H9 (cell line): ENCODE measurements around the gene TBPL1. TPM values are rescaled to one million over a fixed set of nuclear protein-coding genes. Genes with fewer than 3 reads are reported as not detected.

Experiments
- DNase-seq: peaks from one replicate; pipeline ENCODE4 v3.0.0-alpha.2; 2017
- H2AFZ ChIP-seq: one replicate; pipeline ENCODE4 v1.6.1; 2013; ENCODE audit warnings: mild to moderate bottlenecking, low read length, control low read depth, moderate library complexity
- H2AK5ac ChIP-seq: 2 replicates; pipeline ENCODE4 v1.6.1; 2013; ENCODE audit warnings: low read length, control low read depth, mixed read lengths; ENCODE audit not compliant: insufficient read length
- H2BK120ac ChIP-seq: one replicate; pipeline ENCODE4 v1.6.1; 2013; ENCODE audit warnings: low read depth, mild to moderate bottlenecking, low read length, control low read depth, inconsistent platforms; ENCODE audit not compliant: poor library complexity, severe bottlenecking
- H2BK12ac ChIP-seq: 2 replicates; pipeline ENCODE4 v1.6.1; 2013; ENCODE audit warnings: low read length, control low read depth, mixed read lengths, low read depth; ENCODE audit not compliant: insufficient read length
- H2BK15ac ChIP-seq: 2 replicates; pipeline ENCODE4 v1.6.1; 2013; ENCODE audit warnings: low read depth, low read length, control low read depth
- H2BK20ac ChIP-seq: one replicate; pipeline ENCODE4 v1.6.1; 2013; ENCODE audit warnings: low read depth, mild to moderate bottlenecking, low read length, control low read depth, inconsistent platforms; ENCODE audit not compliant: poor library complexity, severe bottlenecking
- H2BK5ac ChIP-seq: 2 replicates; pipeline ENCODE4 v1.6.1; 2013; ENCODE audit warnings: low read length, control low read depth, mixed read lengths; ENCODE audit not compliant: insufficient read length
- H3K14ac ChIP-seq: 2 replicates; pipeline ENCODE4 v1.6.1; 2013; ENCODE audit warnings: low read length, control low read depth; ENCODE audit not compliant: insufficient read depth
- H3K18ac ChIP-seq: 2 replicates; pipeline ENCODE4 v1.6.1; 2013; ENCODE audit warnings: low read depth, mild to moderate bottlenecking, mixed read lengths, low read length, control low read depth; ENCODE audit not compliant: insufficient read length
- H3K23ac ChIP-seq: 2 replicates; pipeline ENCODE4 v1.6.1; 2013; ENCODE audit warnings: low read length, control low read depth, mixed read lengths, low read depth; ENCODE audit not compliant: insufficient read length
- H3K23me2 ChIP-seq: 2 replicates; pipeline ENCODE4 v1.6.1; 2013; ENCODE audit warnings: low read depth, mild to moderate bottlenecking, mixed read lengths, low read length, control low read depth; ENCODE audit not compliant: insufficient read length, poor library complexity, severe bottlenecking
- H3K27ac ChIP-seq: 2 replicates; pipeline ENCODE4 v1.5.1; 2013; ENCODE audit warnings: low read length, control low read depth, mixed read lengths, low read depth; ENCODE audit not compliant: insufficient read length
- H3K27me3 ChIP-seq: 2 replicates; pipeline ENCODE4 v1.6.1; 2013; ENCODE audit warnings: low read length, control low read depth, inconsistent platforms; ENCODE audit not compliant: insufficient read depth
- H3K4ac ChIP-seq: 2 replicates; pipeline ENCODE4 v1.6.1; 2013; ENCODE audit warnings: low read depth, mild to moderate bottlenecking, control low read depth, inconsistent platforms, low read length, moderate library complexity
- H3K4me1 ChIP-seq: 2 replicates; pipeline ENCODE4 v1.6.1; 2013; ENCODE audit warnings: low read length, control low read depth, inconsistent platforms; ENCODE audit not compliant: insufficient read depth
- H3K4me2 ChIP-seq: 2 replicates; pipeline ENCODE4 v1.6.1; 2013; ENCODE audit warnings: low read length, control low read depth, mixed read lengths; ENCODE audit not compliant: insufficient read length, insufficient read depth
- H3K56ac ChIP-seq: 2 replicates; pipeline ENCODE4 v1.6.1; 2013; ENCODE audit warnings: low read depth, mild to moderate bottlenecking, mixed read lengths, low read length, control low read depth; ENCODE audit not compliant: insufficient read length
- H3K79me1 ChIP-seq: 2 replicates; pipeline ENCODE4 v1.6.1; 2013; ENCODE audit warnings: low read depth, mild to moderate bottlenecking, moderate library complexity, low read length, control low read depth, inconsistent platforms; ENCODE audit not compliant: insufficient read depth, poor library complexity, severe bottlenecking
- H3K79me2 ChIP-seq: 2 replicates; pipeline ENCODE4 v1.6.1; 2013; ENCODE audit warnings: low read length, control low read depth, inconsistent platforms; ENCODE audit not compliant: insufficient read depth
- H3K9ac ChIP-seq: 2 replicates; pipeline ENCODE4 v1.6.1; 2013; ENCODE audit warnings: low read length, control low read depth, mixed read lengths; ENCODE audit not compliant: insufficient read length; ENCODE audit errors: extremely low read depth
- H3K9me3 ChIP-seq: one replicate; pipeline ENCODE4 v1.6.1; 2013; ENCODE audit warnings: low read depth, low read length, inconsistent platforms; ENCODE audit not compliant: control insufficient read depth
- H3T11ph ChIP-seq: one replicate; pipeline ENCODE4 v1.6.1; 2013; ENCODE audit warnings: mild to moderate bottlenecking, low read length, control low read depth, inconsistent platforms
- H4K20me1 ChIP-seq: one replicate; pipeline ENCODE4 v1.6.1; 2013; ENCODE audit not compliant: control insufficient read depth, insufficient read length, insufficient read depth
- H4K5ac ChIP-seq: 2 replicates; pipeline ENCODE4 v1.6.1; 2013; ENCODE audit warnings: low read depth, mild to moderate bottlenecking, mixed read lengths, low read length, control low read depth; ENCODE audit not compliant: insufficient read length
- H4K8ac ChIP-seq: replicated peaks from 2 replicates; pipeline ENCODE4 v1.6.1; 2013; ENCODE audit warnings: low read length, control low read depth, mixed read lengths, low read depth; ENCODE audit not compliant: insufficient read length
- H4K91ac ChIP-seq: 2 replicates; pipeline ENCODE4 v1.6.1; 2013; ENCODE audit warnings: low read depth, mild to moderate bottlenecking, moderate library complexity, mixed read lengths, low read length, control low read depth; ENCODE audit not compliant: insufficient read length
- H3K27ac Mint-ChIP-seq, 3 experiments: 2 replicates in 2 of 3; 3 replicates in 1 of 3; pipeline ENCODE4 v1.8.0; 2020 to 2021; ENCODE audit warnings: mixed read lengths in 3 of 3, mild to moderate bottlenecking in 1 of 3, moderate library complexity in 1 of 3
- H3K27me3 Mint-ChIP-seq: 2 replicates; pipeline ENCODE4 v1.8.0; 2021; ENCODE audit warnings: low read depth, mild to moderate bottlenecking, moderate library complexity, mixed read lengths
- H3K36me3 Mint-ChIP-seq, 3 experiments: 2 replicates in 2 of 3; 3 replicates in 1 of 3; pipeline ENCODE4 v1.8.0; 2020 to 2021; ENCODE audit warnings: low read depth in 3 of 3, mixed read lengths in 3 of 3; ENCODE audit not compliant: insufficient read depth in 1 of 3
- H3K4me1 Mint-ChIP-seq, 2 experiments: 2 replicates each; pipeline ENCODE4 v1.8.0; 2020; ENCODE audit warnings: mixed read lengths in 2 of 2
- H3K4me3 Mint-ChIP-seq, 2 experiments: 2 replicates in 1 of 2; 3 replicates in 1 of 2; pipeline ENCODE4 v1.8.0; 2020 to 2021; ENCODE audit warnings: mild to moderate bottlenecking in 2 of 2, mixed read lengths in 2 of 2, moderate library complexity in 1 of 2
- H3K9me3 Mint-ChIP-seq, 2 experiments: 2 replicates in 1 of 2; 3 replicates in 1 of 2; pipeline ENCODE4 v1.8.0; 2020; ENCODE audit warnings: mild to moderate bottlenecking in 2 of 2, mixed read lengths in 2 of 2, moderate library complexity in 1 of 2
- CTCF ChIP-seq: fragments of 200-600 bp; sonication (generic); conservative IDR thresholded peaks from 3 replicates; pipeline ENCODE4 v1.8.0; 2021; ENCODE audit warnings: antibody characterized with exemption, mild to moderate bottlenecking
- WGBS: extraction: QIAGEN DNeasy Blood & Tissue Kit; methylation state at CpG from one replicate; pipeline ENCODE4 v1.1.7; 2013; ENCODE audit warnings: missing lambda C conversion rate, low lambda C conversion rate, mixed read lengths; ENCODE audit not compliant: insufficient read length; ENCODE audit errors: extremely low coverage; 5-methylcytosine and 5-hydroxymethylcytosine counted together
- total RNA-seq: library from RNA; stranded (reverse); gene quantifications from 2 replicates; pipeline ENCODE4 v1.2.1, GENCODE V29; 2021

Gene TBPL1
- total RNA-seq, 1 experiment from 2014 or later, result 49.7 TPM

GRCh38 chr6:134014588-134015137 lies 61.6 kb downstream of the TBPL1 start:
- Histone ChIP-seq H2BK15ac (no peak overlapping the region), H4K91ac (no peak overlapping the region), H2BK120ac (no peak overlapping the region), H3K27ac (no peak overlapping the region), H3K4me2 (no peak overlapping the region), H4K8ac (no peak overlapping the region), H3K14ac (no peak overlapping the region), H2AFZ (no peak overlapping the region), H3K4me1 (peaks cover 2% of the 10 kb centered on the region; the same call in 1 of the 2 replicates), H3K23ac (no peak overlapping the region), H3K9ac (no peak overlapping the region), H3K56ac (no peak overlapping the region), H4K20me1 (no peaks in the 10 kb centered on the region), H3K23me2 (no peaks in the 10 kb centered on the region), H3K79me2 (no peaks in the 10 kb centered on the region), H3K4ac (no peak overlapping the region), H3K79me1 (no peaks in the 10 kb centered on the region), H3K18ac (no peak overlapping the region), H2AK5ac (no peak overlapping the region), H3K27me3 (no peaks in the 10 kb centered on the region), H2BK5ac (no peak overlapping the region), H3K9me3 (no peaks in the 10 kb centered on the region), H4K5ac (no peak overlapping the region), H2BK12ac (no peak overlapping the region), H3T11ph (no peak overlapping the region), H2BK20ac (no peak overlapping the region)
- no peaks in the 10 kb centered on the region for H3K27me3 Mint-ChIP-seq
- TF ChIP-seq CTCF, result no peak
- H3K36me3 Mint-ChIP-seq, result 0 out of 7 replicates have a peak, but pooled peaks cover 0 to 2% (median 0%) of the 10 kb centered on the region in 3 experiments
- peaks cover 6 to 8% of the 10 kb centered on the region in 2 experiments for H3K4me1 Mint-ChIP-seq
- no peak overlapping the region for H3K27ac Mint-ChIP-seq
- H3K9me3 Mint-ChIP-seq, result no peaks in the 10 kb centered on the region
- DNase-seq, result no peak
- WGBS, result no CpG with 5 or more reads among the region's 3 CpGs
- H3K4me3 Mint-ChIP-seq, result no peak overlapping the region
